ENCODE results near the gene SETD3. TPM values are rescaled to one million over a fixed set of nuclear protein-coding genes. Genes with fewer than 3 reads are reported as not detected.

SETD3 gene
- total and polyA plus RNA-seq, 10 of the 15 experiments (the other 5 are each of a cell fraction or from before 2014, with no cell fraction given) = 11.3 to 44.2 (median 36.5) TPM

GRCh38 chr14:99468081-99468480 is 12.6 kb downstream of the SETD3 start:
- CTCF ChIA-PET = no interaction called here

More at GRCh38 chr14:99468081-99468480, 12.6 kb downstream of the SETD3 start:
- in situ Hi-C loops (cut with MboI) (no loop called here), intact Hi-C loops (cut with micrococcal nuclease; ENCODE audit: unreplicated experiment) (no loop called here)
- 53% methylated on average over 4 of the region's 4 CpGs for WGBS (ENCODE audit: insufficient coverage, insufficient replicate concordance, low lambda C conversion rate, missing lambda C conversion rate)
- no peak for DNase-seq (ENCODE audit: low read depth, low spot score)
- ChIA-PET POLR2A (no interaction called here), RAD21 (ENCODE audit: unreplicated experiment) (no interaction called here), SMC1A (ENCODE audit: uncharacterized antibody, unreplicated experiment) (no interaction called here)
- TF ChIP-seq IRF4 (IDR thresholded peaks at IDR 0.05; ENCODE audit: low read depth, low read length) = no peak
- no peak for TF ChIP-seq ZNF24 (IDR thresholded peaks at IDR 0.05)
- no peak for TF ChIP-seq BMI1 (IDR thresholded peaks at IDR 0.05; ENCODE audit: borderline replicate concordance)
- no peak for TF ChIP-seq CREM (IDR thresholded peaks at IDR 0.05; ENCODE audit: low read depth)
- no peak for TF ChIP-seq SIX5 (IDR thresholded peaks at IDR 0.05; ENCODE audit: low read depth, low read length, severe bottlenecking)
- TF ChIP-seq CUX1 (IDR thresholded peaks at IDR 0.05; ENCODE audit: insufficient replicate concordance, low read depth, low read length) = no peak
- TF ChIP-seq POLR2A (IDR thresholded peaks at IDR 0.05; ENCODE audit: low read depth, low read length) = no peak
- TF ChIP-seq NFXL1 (IDR thresholded peaks at IDR 0.05; ENCODE audit: borderline replicate concordance) = no peak
- TF ChIP-seq TARDBP (IDR thresholded peaks at IDR 0.05; ENCODE audit: borderline replicate concordance) = no peak
- no peak for TF ChIP-seq KAT2A (conservative IDR thresholded peaks at IDR 0.05; ENCODE audit: control insufficient read depth, low read depth, low read length)
- TF ChIP-seq HCFC1 (IDR thresholded peaks at IDR 0.05; ENCODE audit: low read length) = no peak
- no peak overlapping the region for H2AFZ ChIP-seq (ENCODE audit: control insufficient read depth, low read depth, low read length)
- no peaks in the 10 kb centered on the region for H3K9me3 ChIP-seq (replicated peaks; ENCODE audit: control insufficient read depth, insufficient read depth, low read length)
- no peak for FAIRE-seq
- peaks cover 12 to 16% of the 10 kb centered on the region in 2 experiments for H3K36me3 ChIP-seq (ENCODE audit: control insufficient read depth in 2 of 2, insufficient read depth in 2 of 2, low read length in 1 of 2)
- ATAC-seq = no peak
- H3K4me2 ChIP-seq (ENCODE audit: control insufficient read depth, insufficient read depth) = no peak overlapping the region
- no peak overlapping the region for H3K27ac ChIP-seq (ENCODE audit: control insufficient read depth, insufficient read depth)
- peaks cover 26% of the 10 kb centered on the region for H3K79me2 ChIP-seq (ENCODE audit: control insufficient read depth, insufficient read depth, low read length)
- BruUV-seq (replicated peaks) = no TSS peak
- 0 out of 2 replicates have a peak, but pooled peaks cover 3% of the 10 kb centered on the region for H4K20me1 ChIP-seq (ENCODE audit: control insufficient read depth, insufficient read depth)
- no peaks in the 10 kb centered on the region for H3K4me1 ChIP-seq (ENCODE audit: control insufficient read depth, insufficient read depth, low read length)
- no peak overlapping the region for H3K4me3 ChIP-seq
- H3K27me3 ChIP-seq (replicated peaks in 1 of 2; ENCODE audit: control insufficient read depth in 2 of 2, insufficient read depth in 2 of 2, low read length in 1 of 2) = no peaks in the 10 kb centered on the region
- no peak overlapping the region for H3K9ac ChIP-seq (ENCODE audit: control insufficient read depth, insufficient read depth, low read length)

Measured in GM12878 (cell line).